Left ventricle myocardium inferior (tissue), 1 donor: ENCODE results near the gene CDON. TPM values are rescaled to one million over a fixed set of nuclear protein-coding genes. Genes with fewer than 3 reads are reported as not detected.

Experiments
- DNase-seq: peaks from one replicate; pipeline ENCODE4 v3.0.0-alpha.2; 2020
- H3K27ac ChIP-seq: fragments of 200-600 bp; replicated peaks from 2 replicates; pipeline ENCODE4 v1.8.0; 2021
- H3K27me3 ChIP-seq: fragments of 200-600 bp; 2 replicates; pipeline ENCODE4 v1.8.0; 2021; ENCODE audit warnings: low read depth
- H3K36me3 ChIP-seq: fragments of 200-600 bp; 2 replicates; pipeline ENCODE4 v1.8.0; 2021
- H3K4me1 ChIP-seq: fragments of 200-600 bp; 2 replicates; pipeline ENCODE4 v1.8.0; 2021
- H3K4me3 ChIP-seq: fragments of 200-600 bp; 2 replicates; pipeline ENCODE4 v1.8.0; 2021; ENCODE audit warnings: mild to moderate bottlenecking, moderate library complexity
- H3K9me3 ChIP-seq: fragments of 200-600 bp; replicated peaks from 2 replicates; pipeline ENCODE4 v1.8.0; 2021
- CTCF ChIP-seq: fragments of 200-600 bp; IDR thresholded peaks from 2 replicates; pipeline ENCODE4 v1.8.0; 2021; ENCODE audit warnings: antibody characterized with exemption, mild to moderate bottlenecking, borderline replicate concordance
- intact Hi-C: fragments of 100-400 bp; cut with micrococcal nuclease; formaldehyde crosslinking; loops from one replicate; pipeline ENCODE4 v1.11.0; 2022
- total RNA-seq: library from RNA; stranded (reverse); fragmentation: NEBNext Ultra II Directional; extraction: Animal tissue kit (Norgen Biotek cat#: 25700); gene quantifications from one replicate; pipeline ENCODE4 v1.2.1, GENCODE V29; 2021
- donor health status: DM: no; HTN: yes; CAD: no; lungs with severe emphysema.

Gene CDON
- total RNA-seq, 1 donor from 2014 or later: 9.9 TPM

- Histone ChIP-seq H3K9me3 (no peaks in the 10 kb centered on the region), H3K27ac (peak overlapping the region; percentile 21), H3K4me1 (peaks cover 25% of the 10 kb centered on the region), H3K27me3 (peaks cover 11% of the 10 kb centered on the region), H3K4me3 (no peak overlapping the region), H3K36me3 (no peaks in the 10 kb centered on the region)
- no peak for DNase-seq
- no peak for TF ChIP-seq CTCF
- intact Hi-C loops: no loop called here
These were observed 110.1 kb downstream of the CDON start for GRCh38 chr11:125952559-125952958.

GRCh38 chr11:125951731-125952130 lies 110.9 kb downstream of the CDON start:
- peaks cover 25% of the 10 kb centered on the region for H3K4me1 ChIP-seq
- TF ChIP-seq CTCF: no peak
- no peaks in the 10 kb centered on the region for H3K36me3 ChIP-seq
- no peak for DNase-seq
- peak overlapping the region; percentile 77 for H3K27ac ChIP-seq
- H3K9me3 ChIP-seq: no peaks in the 10 kb centered on the region
- H3K27me3 ChIP-seq: peaks cover 15% of the 10 kb centered on the region
- no peak overlapping the region for H3K4me3 ChIP-seq
- intact Hi-C loops: no loop called here

GRCh38 chr11:125950696-125951651 lies 111.7 kb downstream of the CDON start:
- H3K4me3 ChIP-seq: no peak overlapping the region
- H3K36me3 ChIP-seq: no peaks in the 10 kb centered on the region
- H3K4me1 ChIP-seq: peaks cover 25% of the 10 kb centered on the region
- intact Hi-C loops: no loop called here
- H3K27ac ChIP-seq: peak overlapping the region; percentile 77
- H3K9me3 ChIP-seq: no peaks in the 10 kb centered on the region
- peaks cover 18% of the 10 kb centered on the region for H3K27me3 ChIP-seq
- no peak for TF ChIP-seq CTCF
- DNase-seq: peak; percentile 74

GRCh38 chr11:125950178-125950490 lies 112.5 kb downstream of the CDON start:
- intact Hi-C loops: no loop called here
- peak overlapping the region; percentile 77 for H3K27ac ChIP-seq

More at GRCh38 chr11:125950178-125950490, 112.5 kb downstream of the CDON start:
- H3K9me3 ChIP-seq: no peaks in the 10 kb centered on the region
- H3K4me3 ChIP-seq: no peak overlapping the region
- TF ChIP-seq CTCF: no peak
- no peaks in the 10 kb centered on the region for H3K36me3 ChIP-seq
- DNase-seq: no peak
- peaks cover 25% of the 10 kb centered on the region for H3K4me1 ChIP-seq
- peaks cover 23% of the 10 kb centered on the region for H3K27me3 ChIP-seq
